GM20000 (cell line): ENCODE measurements around the gene CIC.

Experiments
- DNase-seq: peaks from one replicate; pipeline ENCODE4 v3.0.0; 2012; ENCODE audit warnings: low spot score
- CTCF ChIP-seq: IDR thresholded peaks from 2 replicates; pipeline ENCODE4 v1.5.1; 2012; ENCODE audit warnings: mild to moderate bottlenecking, control low read depth; ENCODE audit errors: extremely low read depth, missing control alignments

The CIC gene

GRCh38 chr19:42228641-42229040, 40.4 kb upstream of the CIC start:
- no peak for DNase-seq
- TF ChIP-seq CTCF, result no peak

GRCh38 chr19:42229301-42229854, 39.7 kb upstream of the CIC start:
- no peak for DNase-seq

GRCh38 chr19:42229855-42230351, 39.1 kb upstream of the CIC start:
- no peak for TF ChIP-seq CTCF
- no peak for DNase-seq

More at GRCh38 chr19:42229301-42229854, 39.7 kb upstream of the CIC start:
- TF ChIP-seq CTCF, result no peak

- TF ChIP-seq CTCF, result no peak
- no peak for DNase-seq
Measured at GRCh38 chr19:42230571-42230970, 38.5 kb upstream of the CIC start.

- no peak for DNase-seq
Measured at GRCh38 chr19:42232435-42232834, 36.6 kb upstream of the CIC start.

GRCh38 chr19:42233106-42233505, 35.9 kb upstream of the CIC start:
- DNase-seq, result no peak
- no peak for TF ChIP-seq CTCF

More at GRCh38 chr19:42232435-42232834, 36.6 kb upstream of the CIC start:
- no peak for TF ChIP-seq CTCF

GRCh38 chr19:42233678-42234292, 35.3 kb upstream of the CIC start:
- no peak for DNase-seq
- no peak for TF ChIP-seq CTCF
